ENCODE measurements around the gene ADAMTS2. TPM values are rescaled to one million over a fixed set of nuclear protein-coding genes. Genes with fewer than 3 reads are reported as not detected.

ADAMTS2 gene
- total RNA-seq, 2 experiments from 2014 or later, result not detected

- intact Hi-C loops (cut with DNase I, micrococcal nuclease), result no loop called here
These were observed 157.3 kb downstream of the ADAMTS2 start for GRCh38 chr5:179187681-179188575.

GRCh38 chr5:179187229-179187678 lies 158.0 kb downstream of the ADAMTS2 start:
- intact Hi-C loops (cut with DNase I, micrococcal nuclease), result no loop called here
- Mint-ChIP-seq H3K27ac (no peak overlapping the region), H3K9me3 (no peaks in the 10 kb centered on the region), H3K27me3 (peaks cover 23% of the 10 kb centered on the region), H3K4me3 (no peak overlapping the region), H3K4me1 (ENCODE audit: low read depth) (no peaks in the 10 kb centered on the region), H3K36me3 (ENCODE audit: low read depth) (no peaks in the 10 kb centered on the region)
- Histone ChIP-seq H3K27ac (ENCODE audit: low read depth in 1 of 2, low read length in 2 of 2) (no peak overlapping the region), H3K4me1 (ENCODE audit: insufficient read depth, low read length) (no peaks in the 10 kb centered on the region), H3K36me3 (ENCODE audit: insufficient read depth, low read length) (no peaks in the 10 kb centered on the region), H3K27me3 (ENCODE audit: control insufficient read depth in 1 of 2, insufficient read depth in 2 of 2, low read length in 2 of 2) (peaks cover 8 to 17% of the 10 kb centered on the region in 2 experiments), H3K4me3 (ENCODE audit: low read length) (no peak overlapping the region), H3K9me3 (ENCODE audit: control insufficient read depth in 1 of 2, insufficient read depth in 1 of 2, low read length in 2 of 2) (peaks cover 0 to 10% of the 10 kb centered on the region in 2 experiments)
- no peak for ATAC-seq (ENCODE audit: poor library complexity)
- TF ChIP-seq CTCF (IDR thresholded peaks at IDR 0.05), result no peak
- CTCF ChIA-PET, result no interaction called here
- POLR2A ChIA-PET, result no interaction called here
- DNase-seq, result no peak

More at GRCh38 chr5:179187681-179188575, 157.3 kb downstream of the ADAMTS2 start:
- Mint-ChIP-seq H3K36me3 (ENCODE audit: low read depth) (no peaks in the 10 kb centered on the region), H3K9me3 (no peaks in the 10 kb centered on the region), H3K4me1 (ENCODE audit: low read depth) (no peaks in the 10 kb centered on the region), H3K27me3 (peaks cover 19% of the 10 kb centered on the region), H3K27ac (no peak overlapping the region), H3K4me3 (no peak overlapping the region)
- peaks cover 0 to 6% of the 10 kb centered on the region in 2 experiments for H3K9me3 ChIP-seq (ENCODE audit: control insufficient read depth in 1 of 2, insufficient read depth in 1 of 2, low read length in 2 of 2)
- H3K4me3 ChIP-seq (ENCODE audit: low read length), result no peak overlapping the region
- ATAC-seq (ENCODE audit: poor library complexity) (no peak), DNase-seq (no peak)
- no peak overlapping the region for H3K27ac ChIP-seq (ENCODE audit: low read depth in 1 of 2, low read length in 2 of 2)
- no peak for TF ChIP-seq CTCF (IDR thresholded peaks at IDR 0.05)
- ChIA-PET CTCF (no interaction called here), POLR2A (no interaction called here)
- H3K27me3 ChIP-seq (ENCODE audit: control insufficient read depth in 1 of 2, insufficient read depth in 2 of 2, low read length in 2 of 2), result peaks cover 4 to 10% of the 10 kb centered on the region in 2 experiments
- no peaks in the 10 kb centered on the region for H3K4me1 ChIP-seq (ENCODE audit: insufficient read depth, low read length)
- no peaks in the 10 kb centered on the region for H3K36me3 ChIP-seq (ENCODE audit: insufficient read depth, low read length)

GRCh38 chr5:179186801-179187200 lies 158.5 kb downstream of the ADAMTS2 start:
- ATAC-seq (ENCODE audit: poor library complexity), result no peak
- H3K9me3 Mint-ChIP-seq, result no peaks in the 10 kb centered on the region
- no peak overlapping the region for H3K27ac Mint-ChIP-seq
- Histone ChIP-seq H3K4me1 (ENCODE audit: insufficient read depth, low read length) (no peaks in the 10 kb centered on the region), H3K4me3 (ENCODE audit: low read length) (no peak overlapping the region), H3K36me3 (ENCODE audit: insufficient read depth, low read length) (no peaks in the 10 kb centered on the region), H3K27ac (ENCODE audit: low read depth in 1 of 2, low read length in 2 of 2) (no peak overlapping the region), H3K27me3 (ENCODE audit: control insufficient read depth in 1 of 2, insufficient read depth in 2 of 2, low read length in 2 of 2) (peaks cover 12 to 21% of the 10 kb centered on the region in 2 experiments), H3K9me3 (ENCODE audit: control insufficient read depth in 1 of 2, insufficient read depth in 1 of 2, low read length in 2 of 2) (peaks cover 0 to 15% of the 10 kb centered on the region in 2 experiments)
- intact Hi-C loops (cut with DNase I, micrococcal nuclease), result no loop called here
- H3K4me1 Mint-ChIP-seq (ENCODE audit: low read depth), result no peaks in the 10 kb centered on the region
- ChIA-PET CTCF (no interaction called here), POLR2A (no interaction called here)
- no peaks in the 10 kb centered on the region for H3K36me3 Mint-ChIP-seq (ENCODE audit: low read depth)
- no peak overlapping the region for H3K4me3 Mint-ChIP-seq
- peaks cover 27% of the 10 kb centered on the region for H3K27me3 Mint-ChIP-seq
- TF ChIP-seq CTCF (IDR thresholded peaks at IDR 0.05), result no peak
- no peak for DNase-seq
